GM12865 (cell line): ENCODE measurements around the gene GPR62.

ENCODE experiments used
- DNase-seq: peaks from one replicate; pipeline ENCODE4 v3.0.0; 2010; ENCODE audit warnings: low read depth
- H3K4me3 ChIP-seq: 2 replicates; pipeline ENCODE4 v1.5.1; 2011; ENCODE audit warnings: mild to moderate bottlenecking, low read depth, low read length, control low read depth
- TF ChIP-seq, protein P1 (sequence below): IDR thresholded peaks from 2 replicates; pipeline ENCODE4 v1.5.1; 2011; ENCODE audit warnings: low read length, control low read depth, low read depth, inconsistent platforms; ENCODE audit not compliant: insufficient read depth; ENCODE audit errors: missing control alignments

GPR62 gene

DNA sequence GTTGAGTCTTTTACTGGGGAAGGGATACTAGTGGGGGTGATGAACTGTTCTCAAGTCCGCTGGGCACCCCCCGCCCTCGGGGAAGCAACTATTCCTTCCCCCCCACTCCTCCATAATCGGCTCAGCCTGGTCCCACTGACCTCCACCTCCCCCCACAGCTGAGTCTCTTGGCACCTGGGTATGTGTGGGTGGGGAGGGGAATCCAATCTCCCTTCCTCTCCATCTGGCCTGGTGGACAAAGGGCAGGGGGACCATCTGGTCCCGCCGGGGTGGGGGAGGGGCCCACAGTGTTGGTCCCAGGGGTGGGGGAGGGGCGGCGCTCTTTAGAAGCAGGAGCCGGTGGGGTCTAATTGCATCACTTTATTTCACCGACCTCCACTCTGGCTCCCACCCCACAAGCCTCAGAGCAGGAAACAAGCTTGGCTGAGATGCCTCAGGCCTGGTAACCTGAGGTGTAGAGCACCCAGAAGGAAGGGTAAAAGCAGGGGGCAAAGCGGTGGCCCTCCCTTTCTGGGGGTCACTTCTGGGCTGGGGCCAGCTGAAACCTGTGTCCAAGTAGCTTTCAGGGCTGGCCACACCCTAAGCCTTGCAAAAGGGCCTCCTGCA is 13.1 kb downstream of the GPR62 start:
- no peak for DNase-seq
- TF ChIP-seq, protein P1, sequence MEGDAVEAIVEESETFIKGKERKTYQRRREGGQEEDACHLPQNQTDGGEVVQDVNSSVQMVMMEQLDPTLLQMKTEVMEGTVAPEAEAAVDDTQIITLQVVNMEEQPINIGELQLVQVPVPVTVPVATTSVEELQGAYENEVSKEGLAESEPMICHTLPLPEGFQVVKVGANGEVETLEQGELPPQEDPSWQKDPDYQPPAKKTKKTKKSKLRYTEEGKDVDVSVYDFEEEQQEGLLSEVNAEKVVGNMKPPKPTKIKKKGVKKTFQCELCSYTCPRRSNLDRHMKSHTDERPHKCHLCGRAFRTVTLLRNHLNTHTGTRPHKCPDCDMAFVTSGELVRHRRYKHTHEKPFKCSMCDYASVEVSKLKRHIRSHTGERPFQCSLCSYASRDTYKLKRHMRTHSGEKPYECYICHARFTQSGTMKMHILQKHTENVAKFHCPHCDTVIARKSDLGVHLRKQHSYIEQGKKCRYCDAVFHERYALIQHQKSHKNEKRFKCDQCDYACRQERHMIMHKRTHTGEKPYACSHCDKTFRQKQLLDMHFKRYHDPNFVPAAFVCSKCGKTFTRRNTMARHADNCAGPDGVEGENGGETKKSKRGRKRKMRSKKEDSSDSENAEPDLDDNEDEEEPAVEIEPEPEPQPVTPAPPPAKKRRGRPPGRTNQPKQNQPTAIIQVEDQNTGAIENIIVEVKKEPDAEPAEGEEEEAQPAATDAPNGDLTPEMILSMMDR: no peak
- H3K4me3 ChIP-seq: peak overlapping the region; percentile 58

DNA sequence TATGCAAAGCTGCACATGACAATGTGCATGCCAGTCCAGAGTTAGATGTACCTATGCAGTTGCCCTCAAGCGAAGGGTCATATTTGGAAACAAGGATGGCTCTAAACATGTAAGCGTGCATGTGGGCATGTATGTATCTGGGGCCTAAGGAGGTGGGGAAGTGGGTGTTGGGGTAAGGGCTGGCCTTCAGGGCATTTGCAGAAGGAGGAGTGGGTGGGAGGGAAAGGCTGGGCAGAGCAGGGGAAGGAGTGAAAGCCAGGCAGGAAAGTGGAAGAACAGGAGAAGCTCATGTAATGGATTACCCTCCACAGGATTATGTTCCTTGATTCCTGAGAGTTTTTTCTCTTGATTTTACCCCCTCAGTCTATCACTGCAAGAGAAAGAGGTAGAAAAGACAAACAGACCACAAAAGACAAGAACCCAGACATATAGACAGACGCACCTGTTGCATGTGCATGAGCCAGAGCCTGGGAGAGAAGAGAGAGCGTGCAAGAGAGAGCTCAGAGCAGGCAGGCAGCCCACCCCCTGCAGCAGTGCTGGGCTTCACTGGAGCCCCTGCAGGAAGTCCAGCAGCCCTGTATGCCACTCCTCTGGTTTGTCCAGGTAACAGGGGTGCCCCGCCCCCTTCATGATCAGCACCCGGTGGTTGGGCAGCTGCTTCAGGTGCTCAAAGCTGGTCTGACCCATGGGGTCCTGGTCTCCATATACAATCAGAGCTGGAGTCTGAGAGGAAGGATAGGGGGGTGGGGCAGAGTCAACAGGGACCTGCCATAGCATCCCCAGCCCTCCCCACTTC is 13.9 kb downstream of the GPR62 start:
- no peak for DNase-seq
- no peak overlapping the region for H3K4me3 ChIP-seq
- TF ChIP-seq, protein P1: no peak

DNA sequence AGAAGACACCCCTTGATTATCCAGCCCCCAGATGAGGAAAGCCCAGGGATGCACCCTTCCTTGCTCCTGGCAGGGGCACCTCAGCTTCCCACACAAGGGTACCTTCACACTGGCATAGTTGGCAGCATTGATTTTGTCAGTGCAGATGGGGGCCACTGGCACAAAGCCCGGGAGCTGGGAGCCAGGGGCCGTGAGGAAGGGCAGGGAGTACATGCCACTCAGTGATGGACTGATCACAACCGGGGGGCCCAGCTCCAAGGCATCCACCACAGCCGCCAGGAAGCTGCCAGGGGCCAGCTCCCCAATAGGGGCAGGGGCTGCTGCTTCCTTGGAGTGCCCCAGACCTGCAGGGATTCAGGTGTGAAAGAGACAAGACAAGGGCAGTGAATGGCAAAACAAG is 14.7 kb downstream of the GPR62 start:
- H3K4me3 ChIP-seq: no peak overlapping the region
- TF ChIP-seq, protein P1: no peak
- DNase-seq: no peak

DNA sequence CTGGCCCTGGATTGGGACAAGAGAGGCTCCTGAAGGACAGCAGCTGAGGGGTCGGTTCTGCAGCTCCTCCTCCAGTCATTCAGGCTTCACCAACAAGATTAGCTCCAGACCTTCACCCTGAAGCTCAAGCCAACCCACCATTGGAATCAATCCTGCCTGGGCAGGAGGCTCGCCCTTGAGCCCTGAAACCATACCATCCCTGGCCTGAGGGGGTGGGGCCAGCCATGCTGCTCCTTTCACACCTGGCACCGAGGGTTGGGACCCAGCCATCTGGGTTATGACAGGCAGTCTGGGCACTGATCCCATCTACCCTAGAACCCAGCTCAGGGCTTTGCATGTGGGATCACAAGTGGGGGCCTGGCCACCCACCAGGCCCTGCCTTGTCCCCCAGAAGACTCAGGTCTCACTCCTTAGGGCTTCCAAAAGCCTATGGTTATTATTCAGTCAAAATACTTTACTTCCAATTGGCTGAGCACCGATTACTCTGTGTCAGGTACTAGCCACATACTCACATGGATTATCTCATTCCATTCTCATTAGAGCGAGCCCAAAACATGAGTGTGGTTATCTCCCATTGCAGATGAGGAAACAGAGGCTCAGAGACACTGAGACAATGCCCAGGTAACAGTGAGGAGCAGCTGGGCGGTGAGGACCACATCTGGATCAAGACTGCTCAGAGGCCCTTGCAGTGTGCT is 15.6 kb downstream of the GPR62 start:
- H3K4me3 ChIP-seq: no peak overlapping the region
- TF ChIP-seq, protein P1: no peak
- DNase-seq: no peak

DNA sequence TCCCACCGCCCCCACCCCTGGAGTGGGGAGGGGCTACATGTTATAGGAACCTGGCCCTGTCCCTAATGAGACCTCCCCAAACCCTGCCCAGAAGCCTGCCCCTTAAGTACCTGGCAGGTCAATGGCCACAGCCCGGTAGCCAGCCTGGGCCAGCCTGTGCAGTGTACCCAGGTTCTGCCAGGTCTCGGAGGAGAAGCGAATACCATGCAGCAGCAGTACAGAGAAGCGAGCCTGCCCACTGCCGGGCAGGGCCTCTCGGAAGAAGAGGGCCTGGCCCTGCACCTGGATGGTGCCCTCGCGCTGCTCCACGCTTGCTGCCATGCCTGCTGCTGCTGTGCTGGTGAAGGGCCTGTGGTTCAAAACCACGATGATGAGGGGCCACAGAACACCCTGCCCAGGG is 16.2 kb downstream of the GPR62 start:
- no peak for DNase-seq
- TF ChIP-seq, protein P1: no peak
- H3K4me3 ChIP-seq: no peak overlapping the region

DNA sequence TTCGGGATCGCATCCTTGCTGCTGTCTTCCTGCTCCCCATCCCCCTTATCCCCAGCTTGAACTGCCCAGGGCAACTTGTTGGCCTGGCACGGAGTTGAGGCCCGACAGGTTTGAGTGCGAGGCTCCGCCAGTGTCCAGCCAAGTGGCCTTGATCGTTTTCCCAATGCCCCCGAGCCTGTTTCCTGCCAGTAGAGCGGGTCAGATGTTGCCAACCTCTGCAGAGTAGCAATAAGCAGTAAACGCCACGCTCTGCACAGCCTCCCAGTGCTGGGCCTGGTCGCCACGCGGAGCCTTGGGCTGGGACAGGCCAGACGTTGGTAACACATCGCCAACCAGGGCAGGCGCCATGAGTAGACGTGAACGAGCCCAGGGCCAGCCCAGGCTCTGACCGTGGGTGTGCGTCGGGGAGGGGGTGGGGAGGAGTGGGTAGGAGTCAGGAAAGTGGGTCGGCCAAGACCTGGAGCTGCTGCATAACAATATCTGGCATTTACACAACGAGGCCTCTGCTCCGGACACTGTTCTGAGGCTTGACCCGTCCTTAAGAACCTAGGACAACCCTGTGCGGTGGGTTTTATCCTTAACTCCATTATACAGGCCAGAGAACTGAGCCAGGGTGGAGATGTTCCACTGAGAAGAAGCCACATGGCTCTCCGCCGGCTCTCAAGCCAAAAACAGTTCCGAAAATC is 19.2 kb downstream of the GPR62 start:
- peak; percentile 37 for DNase-seq
- TF ChIP-seq, protein P1: no peak
- peak overlapping the region; percentile 77 for H3K4me3 ChIP-seq
